GM19023 (cell line): ENCODE measurements around the gene FCMR.
"Not testable (repeated sequence)": the region's sequence is repeated elsewhere in the genome, so short reads cannot be mapped to it uniquely, and the experiment has no call there.

ENCODE experiments used
- ATAC-seq: cut with Tn5 transposase; IDR thresholded peaks from one replicate; pipeline ENCODE4 v1.9.1; 2021; ENCODE audit warnings: mild to moderate bottlenecking, moderate library complexity; ENCODE audit not compliant: unreplicated experiment

The FCMR gene

GRCh38 chr1:206880314-206880713 lies 41.4 kb downstream of the FCMR start:
- no peak for ATAC-seq

GRCh38 chr1:206878456-206878855 lies 43.3 kb downstream of the FCMR start:
- no peak for ATAC-seq

GRCh38 chr1:206875752-206876377 lies 45.9 kb downstream of the FCMR start:
- ATAC-seq, result no peak

GRCh38 chr1:206873603-206874188 lies 48.0 kb downstream of the FCMR start:
- no peak for ATAC-seq

GRCh38 chr1:206872139-206872538 lies 49.6 kb downstream of the FCMR start:
- ATAC-seq, result no peak

- no peak for ATAC-seq
These were observed 53.5 kb downstream of the FCMR start for GRCh38 chr1:206868264-206868663.

- no peak for ATAC-seq
These were observed 54.0 kb downstream of the FCMR start for GRCh38 chr1:206867716-206868115.

GRCh38 chr1:206867239-206867638 lies 54.5 kb downstream of the FCMR start:
- ATAC-seq, result no peak

GRCh38 chr1:206866062-206866461 lies 55.7 kb downstream of the FCMR start:
- ATAC-seq, result no peak

- ATAC-seq, result no peak
These were observed 56.6 kb downstream of the FCMR start, which contains the start of gene IL20 for GRCh38 chr1:206864939-206865671. Gene IL20 (plus strand): TSS chr1:206865623. CDS start chr1:206865853, 230 bp downstream.

- ATAC-seq, result no peak
These were observed 58.5 kb downstream of the FCMR start for GRCh38 chr1:206863266-206863665.

- no peak for ATAC-seq
These were observed 61.6 kb downstream of the FCMR start for GRCh38 chr1:206860165-206860564.

GRCh38 chr1:206859082-206859521 lies 62.6 kb downstream of the FCMR start:
- ATAC-seq, result no peak

- ATAC-seq, result no peak
These were observed 64.9 kb downstream of the FCMR start for GRCh38 chr1:206856674-206857464.

GRCh38 chr1:206855859-206856258 lies 65.9 kb downstream of the FCMR start:
- ATAC-seq, result no peak

- ATAC-seq, result no peak
These were observed 67.2 kb downstream of the FCMR start for GRCh38 chr1:206854401-206855129.

GRCh38 chr1:206853696-206854095 lies 68.0 kb downstream of the FCMR start:
- ATAC-seq, result not testable (repeated sequence)
